ENCODE measurements around the gene RAB34. TPM values are rescaled to one million over a fixed set of nuclear protein-coding genes. Genes with fewer than 3 reads are reported as not detected.

The RAB34 gene
- total RNA-seq, 1 experiment from 2014 or later: 189 TPM

GRCh38 chr17:28738680-28739384 is 21.2 kb upstream of the RAB34 start:
- no peak overlapping the region for H4K5ac ChIP-seq (ENCODE audit: insufficient read length, low read depth, low read length)
- no peak overlapping the region for H3K4ac ChIP-seq (ENCODE audit: low read depth, low read length)
- H4K20me1 ChIP-seq (ENCODE audit: control insufficient read depth, insufficient read depth, insufficient read length): no peaks in the 10 kb centered on the region
- no peak overlapping the region for H4K8ac ChIP-seq (replicated peaks; ENCODE audit: insufficient read length, low read depth, low read length)
- no peak overlapping the region for H3K18ac ChIP-seq (ENCODE audit: insufficient read length, low read depth, low read length)
- no peak overlapping the region for H2BK120ac ChIP-seq (ENCODE audit: low read depth, low read length, poor library complexity, severe bottlenecking)
- no peak overlapping the region for H2AK5ac ChIP-seq (ENCODE audit: insufficient read length, low read length)
- H3K4me2 ChIP-seq (ENCODE audit: insufficient read depth, insufficient read length, low read length): no peak overlapping the region
- peaks cover 9% of the 10 kb centered on the region for H3K23me2 ChIP-seq (ENCODE audit: insufficient read length, low read depth, low read length, poor library complexity, severe bottlenecking)
- H3T11ph ChIP-seq (ENCODE audit: low read length): no peak overlapping the region
- H3K14ac ChIP-seq (ENCODE audit: insufficient read depth, low read length): no peak overlapping the region
- H2BK12ac ChIP-seq (ENCODE audit: insufficient read length, low read depth, low read length): no peak overlapping the region
- H3K79me1 ChIP-seq (ENCODE audit: insufficient read depth, low read depth, low read length, poor library complexity, severe bottlenecking): no peaks in the 10 kb centered on the region
- 100% methylated on average over 1 of the region's 10 CpGs for WGBS (ENCODE audit: extremely low coverage, insufficient read length, low lambda C conversion rate)
- H4K91ac ChIP-seq (ENCODE audit: insufficient read length, low read depth, low read length): no peak overlapping the region
- H3K4me1 ChIP-seq (ENCODE audit: insufficient read depth, low read length): no peaks in the 10 kb centered on the region
- TF ChIP-seq CTCF (conservative IDR thresholded peaks at IDR 0.05): no peak
- H3K27ac Mint-ChIP-seq: no peak overlapping the region
- H2AFZ ChIP-seq (ENCODE audit: low read length): no peak overlapping the region
- no peak overlapping the region for H3K9ac ChIP-seq (ENCODE audit: extremely low read depth, insufficient read length, low read length)
- H3K56ac ChIP-seq (ENCODE audit: insufficient read length, low read depth, low read length): no peak overlapping the region
- no peak overlapping the region for H2BK15ac ChIP-seq (ENCODE audit: low read depth, low read length)
- no peaks in the 10 kb centered on the region for H3K27me3 Mint-ChIP-seq (ENCODE audit: low read depth)
- H3K79me2 ChIP-seq (ENCODE audit: insufficient read depth, low read length): no peaks in the 10 kb centered on the region
- no peak overlapping the region for H3K27ac ChIP-seq (ENCODE audit: insufficient read length, low read depth, low read length)
- no peaks in the 10 kb centered on the region for H3K9me3 ChIP-seq (ENCODE audit: control insufficient read depth, low read depth, low read length)
- no peak overlapping the region; a peak in 1 of 5 replicates for H3K4me3 Mint-ChIP-seq
- no peak overlapping the region for H3K23ac ChIP-seq (ENCODE audit: insufficient read length, low read depth, low read length)
- H2BK5ac ChIP-seq (ENCODE audit: insufficient read length, low read length): no peak overlapping the region
- no peak overlapping the region for H2BK20ac ChIP-seq (ENCODE audit: low read depth, low read length, poor library complexity, severe bottlenecking)
- H3K27me3 ChIP-seq (ENCODE audit: insufficient read depth, low read length): no peaks in the 10 kb centered on the region
- peaks cover 3% of the 10 kb centered on the region in 2 experiments; a peak in 2 of 4 replicates for H3K4me1 Mint-ChIP-seq
- H3K36me3 Mint-ChIP-seq (ENCODE audit: insufficient read depth in 1 of 3, low read depth in 3 of 3): peaks cover 19 to 52% (median 28%) of the 10 kb centered on the region in 3 experiments; a peak in 6 of 7 replicates
- DNase-seq: no peak
- H3K9me3 Mint-ChIP-seq: no peaks in the 10 kb centered on the region

All from H9 (cell line).